Measurements from ENCODE around the gene LGALS3BP. TPM values are rescaled to one million over a fixed set of nuclear protein-coding genes. Genes with fewer than 3 reads are reported as not detected.

Gene LGALS3BP
- total and polyA plus RNA-seq, 2 of the 8 experiments (the other 6 are each of a cell fraction or from before 2014, with no cell fraction given) = 56.1 to 61.6 TPM

DNA sequence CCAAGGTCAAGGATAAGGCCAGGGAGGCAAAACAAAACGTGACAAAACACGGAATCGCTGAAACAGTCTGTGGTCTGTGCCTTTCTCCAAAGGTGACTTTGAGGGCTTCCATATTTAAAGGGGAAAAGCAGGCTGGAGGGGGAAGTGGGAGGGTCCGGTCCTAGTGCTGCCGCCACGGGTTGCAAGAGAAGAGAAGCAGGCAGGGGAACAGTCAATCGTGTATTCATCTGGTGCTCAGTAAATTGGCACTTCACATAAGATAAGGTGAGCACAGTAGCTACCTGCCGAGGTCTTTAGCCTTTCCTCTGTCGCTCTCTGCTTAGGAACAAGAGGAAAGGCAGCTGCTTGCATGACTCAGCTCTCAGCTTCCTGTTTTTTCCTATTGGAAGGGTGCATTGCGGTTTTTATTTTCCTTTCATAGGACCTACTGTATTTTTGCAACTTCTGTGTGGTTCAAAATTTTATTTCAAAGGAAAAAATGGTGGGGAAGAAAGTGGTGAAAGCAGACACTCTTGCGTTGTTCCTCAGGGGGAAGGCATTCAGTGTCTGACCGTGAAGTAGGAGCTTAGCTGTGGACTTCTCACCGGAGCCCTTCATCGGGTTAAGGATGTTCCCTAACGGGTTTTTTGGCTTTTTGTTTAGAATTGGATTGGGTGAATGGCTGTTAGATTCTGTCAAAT, 7.1 kb upstream of the LGALS3BP start:
- no peak overlapping the region for H3K56ac ChIP-seq (replicated peaks; ENCODE audit: insufficient read length, low read depth, low read length)
- H3K14ac ChIP-seq (ENCODE audit: insufficient read length) = no peak overlapping the region
- no peak overlapping the region for H2BK20ac ChIP-seq (ENCODE audit: low read length)
- no peak overlapping the region for H3K9ac ChIP-seq (replicated peaks in 1 of 4; ENCODE audit: extremely low read depth in 1 of 4, low read depth in 3 of 4, low read length in 3 of 4)
- CTCF ChIA-PET (ENCODE audit: partially characterized antibody) = interaction anchor here (0.7 to 1.8 kb wide), 5 partner anchors 10 to 123 kb away, joined by 3 to 4 read pairs (median 3); no protein-coding TSS in a partner anchor
- FAIRE-seq (no peak), DNase-seq (ENCODE audit: low read depth in 1 of 2, low spot score in 2 of 2) (no peak)
- no peaks in the 10 kb centered on the region for H4K20me1 ChIP-seq (replicated peaks in 1 of 2; ENCODE audit: control insufficient read depth in 1 of 2, insufficient read depth in 2 of 2, low read length in 2 of 2)
- no peak overlapping the region for H2AK5ac ChIP-seq (ENCODE audit: low read depth, low read length)
- no peak overlapping the region for H3K4ac ChIP-seq (replicated peaks; ENCODE audit: insufficient read length, low read depth, low read length)
- H3K18ac ChIP-seq (ENCODE audit: extremely low read depth, low read length) = no peak overlapping the region
- no peak overlapping the region for H3K23ac ChIP-seq (ENCODE audit: insufficient read length)
- no peak overlapping the region for H2BK120ac ChIP-seq (replicated peaks; ENCODE audit: low read depth, low read length)
- H4K5ac ChIP-seq (ENCODE audit: insufficient read length, low read depth, low read length) = no peak overlapping the region
- 40% methylated on average over 11 of the region's 15 CpGs; no CpG with 5 or more reads in 1 of the 2 experiments for WGBS, 2 experiments (ENCODE audit: extremely low coverage in 1 of 2, insufficient coverage in 1 of 2, insufficient read length in 1 of 2, insufficient replicate concordance in 2 of 2, low coverage in 1 of 2, low lambda C conversion rate in 2 of 2, missing lambda C conversion rate in 1 of 2)
- peak overlapping the region; percentile 47; the same call in 1 of the 2 replicates for H4K8ac ChIP-seq (ENCODE audit: extremely low read depth, insufficient read depth, low read length)
- H2AFZ ChIP-seq (ENCODE audit: low read length) = no peak overlapping the region; the same call in 1 of the 2 replicates
- H3K9me3 ChIP-seq (ENCODE audit: insufficient read depth in 2 of 2, low read depth in 1 of 2, low read length in 1 of 2) = no peaks in the 10 kb centered on the region
- POLR2A ChIA-PET (ENCODE audit: partially characterized antibody) = interaction anchor here (1.2 kb wide), 1 partner anchor 67 kb away, joined by 3 read pairs; no protein-coding TSS in a partner anchor
- no peak overlapping the region for H2BK5ac ChIP-seq (ENCODE audit: low read depth, low read length)
- no peaks in the 10 kb centered on the region for H3K23me2 ChIP-seq (ENCODE audit: low read depth, low read length)
- H2BK15ac ChIP-seq (ENCODE audit: low read length) = no peak overlapping the region
- no peaks in the 10 kb centered on the region; a peak in 1 of 7 replicates for H3K4me1 ChIP-seq (replicated peaks in 1 of 4; ENCODE audit: control insufficient read depth in 3 of 4, insufficient read depth in 4 of 4, low read length in 3 of 4)
- peak overlapping the region in 1 of 4 experiments; percentile 4; a peak in 1 of 8 replicates for H3K4me3 ChIP-seq (ENCODE audit: extremely low read depth in 1 of 4, insufficient read depth in 2 of 4, low read depth in 3 of 4, low read length in 4 of 4)
- no peaks in the 10 kb centered on the region for H3K27me3 ChIP-seq (replicated peaks in 1 of 4; ENCODE audit: control insufficient read depth in 3 of 4, extremely low read depth in 1 of 4, insufficient read depth in 3 of 4, low read length in 3 of 4)
- H3K79me1 ChIP-seq (ENCODE audit: low read depth, low read length) = no peaks in the 10 kb centered on the region
- no peak overlapping the region for H3K27ac ChIP-seq (ENCODE audit: low read depth, low read length)
- no peak overlapping the region for H2BK12ac ChIP-seq (ENCODE audit: low read depth, low read length)
- no peaks in the 10 kb centered on the region for H3K79me2 ChIP-seq (ENCODE audit: control insufficient read depth in 1 of 2, insufficient read depth in 2 of 2, low read length in 2 of 2)
- peak overlapping the region in 1 of 2 experiments; percentile 36; a peak in 3 of 4 replicates for H3K4me2 ChIP-seq (ENCODE audit: insufficient read depth in 1 of 2, low read depth in 2 of 2, low read length in 2 of 2)
- H3K36me3 ChIP-seq (ENCODE audit: control insufficient read depth in 2 of 4, insufficient read depth in 4 of 4, low read length in 3 of 4) = peaks cover 0 to 5% (median 0%) of the 10 kb centered on the region in 4 experiments; a peak in 2 of 8 replicates
- no peak overlapping the region for H4K91ac ChIP-seq (replicated peaks; ENCODE audit: insufficient read length, low read length)
- TF ChIP-seq HDAC2 (IDR thresholded peaks at IDR 0.05; ENCODE audit: borderline replicate concordance in 1 of 2, low read depth in 2 of 2, low read length in 2 of 2) (no peak), SP4 (IDR thresholded peaks at IDR 0.05; ENCODE audit: low read length) (no peak), SIN3A (conservative IDR thresholded peaks at IDR 0.05 in 1 of 2, IDR thresholded peaks at IDR 0.05 in 1 of 2; ENCODE audit: low read depth in 1 of 2, low read length in 2 of 2) (no peak), TAF1 (IDR thresholded peaks at IDR 0.05; ENCODE audit: low read depth, low read length) (no peak), JUND (IDR thresholded peaks at IDR 0.05; ENCODE audit: low read length) (no peak), YY1 (IDR thresholded peaks at IDR 0.05; ENCODE audit: low read depth, low read length) (0 out of 2 replicates have a peak, but pooled peaks have one; percentile 14), MAFK (IDR thresholded peaks at IDR 0.05; ENCODE audit: low read depth, low read length) (peak; percentile 64), CTBP2 (IDR thresholded peaks at IDR 0.05; ENCODE audit: borderline replicate concordance, insufficient read depth, insufficient read length, low read length) (no peak), EZH2 (IDR thresholded peaks at IDR 0.05; ENCODE audit: low read depth, low read length, severe bottlenecking) (no peak), BACH1 (IDR thresholded peaks at IDR 0.05; ENCODE audit: low read length) (peak; percentile 62; the same call in 1 of the 2 replicates), SIX5 (IDR thresholded peaks at IDR 0.05; ENCODE audit: low read depth, low read length) (no peak)
- TF ChIP-seq, protein P1, sequence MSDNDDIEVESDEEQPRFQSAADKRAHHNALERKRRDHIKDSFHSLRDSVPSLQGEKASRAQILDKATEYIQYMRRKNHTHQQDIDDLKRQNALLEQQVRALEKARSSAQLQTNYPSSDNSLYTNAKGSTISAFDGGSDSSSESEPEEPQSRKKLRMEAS (IDR thresholded peaks at IDR 0.05) = no peak

Measured in H1 (cell line).